GM23338 (cell line): ENCODE data around the gene SDR42E2. TPM values are rescaled to one million over a fixed set of nuclear protein-coding genes. Genes with fewer than 3 reads are reported as not detected.

Experiments
- ATAC-seq: fragments of 200-7000 bp; cut with Tn5 transposase; 3 replicates; pipeline ENCODE4 v1.9.1; 2020
- DNase-seq: peaks from one replicate; pipeline ENCODE4 v3.0.0-alpha.2; 2015; ENCODE audit warnings: low spot score
- H2AFZ ChIP-seq: fragments of 200-600 bp; sonication (generic); 2 replicates; pipeline ENCODE4 v1.8.0; 2016; ENCODE audit warnings: antibody characterized with exemption, mild to moderate bottlenecking, moderate library complexity
- H3F3A ChIP-seq: fragments of 200-600 bp; sonication (generic); replicated peaks from 2 replicates; pipeline ENCODE4 v1.8.0; 2017; ENCODE audit warnings: antibody characterized with exemption, mixed run types, low read depth
- H3K27ac ChIP-seq: fragments of 200-600 bp; sonication (generic); 2 replicates; pipeline ENCODE4 v1.6.1; 2016; ENCODE audit warnings: low read depth
- H3K27me3 ChIP-seq: fragments of 200-600 bp; sonication (generic); 2 replicates; pipeline ENCODE4 v1.8.0; 2016; ENCODE audit warnings: mild to moderate bottlenecking, mixed run types, moderate library complexity; ENCODE audit not compliant: insufficient read depth
- H3K36me3 ChIP-seq: fragments of 200-600 bp; sonication (generic); 2 replicates; pipeline ENCODE4 v1.8.0; 2016; ENCODE audit warnings: mild to moderate bottlenecking; ENCODE audit not compliant: insufficient read depth
- H3K4me1 ChIP-seq: fragments of 200-600 bp; sonication (generic); 2 replicates; pipeline ENCODE4 v1.8.0; 2016; ENCODE audit warnings: mild to moderate bottlenecking, moderate library complexity; ENCODE audit not compliant: insufficient read depth
- H3K4me2 ChIP-seq: fragments of 200-600 bp; sonication (generic); 2 replicates; pipeline ENCODE4 v1.7.1; 2017; ENCODE audit warnings: mixed run types
- H3K4me3 ChIP-seq: fragments of 200-600 bp; sonication (generic); 2 replicates; pipeline ENCODE4 v1.6.1; 2016; ENCODE audit warnings: mixed run types
- H3K79me2 ChIP-seq: fragments of 200-600 bp; sonication (generic); replicated peaks from 2 replicates; pipeline ENCODE4 v1.8.0; 2017; ENCODE audit warnings: mild to moderate bottlenecking; ENCODE audit not compliant: insufficient read depth
- H3K9me2 ChIP-seq: fragments of 200-600 bp; sonication (generic); 2 replicates; pipeline ENCODE4 v1.8.0; 2017; ENCODE audit not compliant: insufficient read depth
- H4K20me1 ChIP-seq: fragments of 200-600 bp; sonication (generic); replicated peaks from 2 replicates; pipeline ENCODE4 v1.8.0; 2017; ENCODE audit warnings: mild to moderate bottlenecking; ENCODE audit not compliant: insufficient read depth
- H3K27ac Mint-ChIP-seq: 2 replicates; pipeline ENCODE4 v1.8.0; 2020; ENCODE audit warnings: inconsistent platforms, mild to moderate bottlenecking, moderate library complexity, mixed read lengths
- H3K27me3 Mint-ChIP-seq: 3 replicates; pipeline ENCODE4 v1.8.0; 2022; ENCODE audit warnings: low read depth, mild to moderate bottlenecking, moderate library complexity, mixed read lengths, inconsistent platforms; ENCODE audit not compliant: insufficient read depth, poor library complexity
- H3K36me3 Mint-ChIP-seq: 3 replicates; pipeline ENCODE4 v1.8.0; 2021; ENCODE audit warnings: low read depth, mild to moderate bottlenecking, inconsistent platforms, moderate library complexity, mixed read lengths
- H3K4me1 Mint-ChIP-seq: 3 replicates; pipeline ENCODE4 v1.8.0; 2020; ENCODE audit warnings: mild to moderate bottlenecking, inconsistent platforms, mixed read lengths
- H3K4me3 Mint-ChIP-seq: 3 replicates; pipeline ENCODE4 v1.8.0; 2021; ENCODE audit warnings: moderate library complexity, mild to moderate bottlenecking, inconsistent platforms, mixed read lengths
- H3K9me3 Mint-ChIP-seq: 3 replicates; pipeline ENCODE4 v1.8.0; 2020; ENCODE audit warnings: moderate library complexity, mild to moderate bottlenecking, inconsistent platforms, mixed read lengths
- CREB1 ChIP-seq: fragments of 250-450 bp; sonication (Bioruptor Pico); IDR thresholded peaks from 2 replicates; pipeline ENCODE4 v1.5.0; 2020; ENCODE audit warnings: low read depth, mild to moderate bottlenecking, moderate library complexity
- CTCF ChIP-seq, 2 experiments: fragments of 200-600 bp in 1 of 2; sonication (generic) in 1 of 2; conservative IDR thresholded peaks; 2 replicates each; pipeline versions ENCODE4 v1.5.1 to v1.6.1; 2016 to 2017; ENCODE audit warnings: antibody characterized with exemption in 2 of 2, low read depth in 2 of 2, mild to moderate bottlenecking in 2 of 2, moderate library complexity in 1 of 2
- ETS1 ChIP-seq: IDR thresholded peaks from 2 replicates; pipeline ENCODE4 v1.6.1; 2016; ENCODE audit warnings: antibody characterized with exemption
- EZH2 ChIP-seq: fragments of 200-600 bp; sonication (generic); IDR thresholded peaks from one replicate; pipeline ENCODE4 v1.8.0; 2017; ENCODE audit warnings: antibody characterized with exemption, mild to moderate bottlenecking, low read depth; ENCODE audit not compliant: unreplicated experiment
- EZH2phosphoT487 ChIP-seq: fragments of 200-600 bp; sonication (generic); IDR thresholded peaks from one replicate; pipeline ENCODE4 v1.8.1; 2018; ENCODE audit warnings: antibody characterized with exemption; ENCODE audit not compliant: unreplicated experiment
- JUNB ChIP-seq: IDR thresholded peaks from one replicate; pipeline ENCODE4 v1.6.1; 2016; ENCODE audit warnings: antibody characterized with exemption; ENCODE audit not compliant: unreplicated experiment
- NANOG ChIP-seq: IDR thresholded peaks from 2 replicates; pipeline ENCODE4 v1.6.1; 2016; ENCODE audit warnings: antibody characterized with exemption, borderline replicate concordance
- POLR2AphosphoS5 ChIP-seq: IDR thresholded peaks from 2 replicates; pipeline ENCODE4 v1.6.1; 2016; ENCODE audit warnings: antibody characterized with exemption, low read depth
- REST ChIP-seq: IDR thresholded peaks from one replicate; pipeline ENCODE4 v1.6.1; 2018; ENCODE audit warnings: antibody characterized with exemption; ENCODE audit not compliant: unreplicated experiment
- STAT1 ChIP-seq: IDR thresholded peaks from one replicate; pipeline ENCODE4 v1.6.1; 2016; ENCODE audit warnings: antibody characterized with exemption; ENCODE audit not compliant: unreplicated experiment
- ZNF114 ChIP-seq: fragments of 250-450 bp; sonication (Bioruptor Pico); IDR thresholded peaks from 2 replicates; pipeline ENCODE4 v1.5.0; 2020; ENCODE audit warnings: mild to moderate bottlenecking, moderate library complexity
- ZNF331 ChIP-seq: fragments of 250-450 bp; sonication (Bioruptor Pico); IDR thresholded peaks from 2 replicates; pipeline ENCODE4 v1.5.0; 2020; ENCODE audit warnings: low read depth, mild to moderate bottlenecking, moderate library complexity
- ZNF462 ChIP-seq: fragments of 250-450 bp; sonication (Bioruptor Pico); IDR thresholded peaks from 2 replicates; pipeline ENCODE4 v1.5.0; 2020; ENCODE audit warnings: mild to moderate bottlenecking, moderate library complexity
- polyA plus RNA-seq: library from polyadenylated mRNA; unstranded; fragments of >200 nt; fragmentation: Nextera tagmentation; extraction: Ambion mirVana; gene quantifications from 2 replicates; pipeline ENCODE4 v1.2.1, GENCODE V29; 2016
- total RNA-seq: library from RNA; depleted of rRNA; stranded (reverse); fragments of >200 nt; shearing (Covaris generic); gene quantifications from 2 replicates; pipeline ENCODE4 v1.2.3, GENCODE V29; 2014

SDR42E2 gene
- total and polyA plus RNA-seq, 2 experiments from 2014 or later, result 0.15 TPM; not detected in 1

GRCh38 chr16:22217890-22218730, 55.8 kb downstream of the SDR42E2 start:
- Mint-ChIP-seq H3K4me3 (no peak overlapping the region), H3K27ac (peak overlapping the region; percentile 84), H3K4me1 (no peaks in the 10 kb centered on the region), H3K36me3 (peaks cover 21% of the 10 kb centered on the region), H3K9me3 (no peaks in the 10 kb centered on the region; the same call in 2 of the 3 replicates), H3K27me3 (peaks cover 2% of the 10 kb centered on the region)
- H3K27me3 ChIP-seq, result no peaks in the 10 kb centered on the region
- H3K36me3 ChIP-seq, result no peaks in the 10 kb centered on the region
- 0 out of 2 replicates have a peak, but pooled peaks cover 4% of the 10 kb centered on the region for H4K20me1 ChIP-seq
- peak; percentile 64 for ATAC-seq
- TF ChIP-seq ZNF114, result no peak
- no peak for TF ChIP-seq ETS1
- no peak for TF ChIP-seq ZNF331 (CRISPR knock-in tag)
- TF ChIP-seq CTCF (conservative IDR thresholded peaks at IDR 0.05; ENCODE audit: low read depth in 2 of 2), result no peak
- no peak for TF ChIP-seq POLR2AphosphoS5
- no peak for TF ChIP-seq CREB1
- no peak for TF ChIP-seq NANOG
- no peak for TF ChIP-seq REST
- TF ChIP-seq EZH2phosphoT487, result no peak
- TF ChIP-seq EZH2, result no peak
- TF ChIP-seq STAT1, result no peak
- TF ChIP-seq ZNF462 (CRISPR knock-in tag), result no peak
- TF ChIP-seq JUNB, result no peak
- no peak overlapping the region for H2AFZ ChIP-seq
- peak; percentile 41 for DNase-seq
- 0 out of 2 replicates have a peak overlapping the region, but pooled peaks have one; percentile 14 for H3K27ac ChIP-seq
- H3K9me2 ChIP-seq, result no peaks in the 10 kb centered on the region
- H3F3A ChIP-seq, result no peaks in the 10 kb centered on the region
- H3K4me1 ChIP-seq, result no peaks in the 10 kb centered on the region
- H3K79me2 ChIP-seq, result peaks cover 43% of the 10 kb centered on the region
- H3K4me2 ChIP-seq, result no peak overlapping the region
- no peak overlapping the region for H3K4me3 ChIP-seq
